ENCODE measurements around the gene UGT2B10. TPM values are rescaled to one million over a fixed set of nuclear protein-coding genes. Genes with fewer than 3 reads are reported as not detected.

The UGT2B10 gene
- total and polyA plus RNA-seq, 7 donors = not detected

- intact Hi-C loops (cut with DNase I) = no loop called here
- H3K4me3 ChIP-seq = no peak overlapping the region
- no peaks in the 10 kb centered on the region for H3K4me1 ChIP-seq
- peaks cover 2% of the 10 kb centered on the region for H3K9me3 ChIP-seq
- ATAC-seq (no peak), DNase-seq (no peak)
- no peaks in the 10 kb centered on the region for H3K36me3 ChIP-seq (ENCODE audit: insufficient read depth in 1 of 2, low read depth in 1 of 2)
- no peak overlapping the region for H3K27ac ChIP-seq
- no peak for TF ChIP-seq CTCF (IDR thresholded peaks at IDR 0.05)
- H3K27me3 ChIP-seq (ENCODE audit: insufficient read depth in 3 of 3, low read length in 2 of 3) = no peaks in the 10 kb centered on the region
Observed at GRCh38 chr4:68858039-68858438, 42.2 kb downstream of the UGT2B10 start.

GRCh38 chr4:68859655-68860054, 43.9 kb downstream of the UGT2B10 start:
- no peak for DNase-seq
- Histone ChIP-seq H3K27me3 (ENCODE audit: insufficient read depth in 3 of 3, low read length in 2 of 3) (no peaks in the 10 kb centered on the region), H3K4me1 (no peaks in the 10 kb centered on the region), H3K36me3 (ENCODE audit: insufficient read depth in 1 of 2, low read depth in 1 of 2) (no peaks in the 10 kb centered on the region), H3K9me3 (peaks cover 2% of the 10 kb centered on the region), H3K27ac (no peak overlapping the region), H3K4me3 (no peak overlapping the region)
- intact Hi-C loops (cut with DNase I) = no loop called here
- ATAC-seq = no peak
- 63 to 71% (median 70%) methylated on average over 1 of the region's 1 CpG for WGBS, 3 donors
- no peak for TF ChIP-seq CTCF (IDR thresholded peaks at IDR 0.05)

GRCh38 chr4:68861057-68861456, 45.3 kb downstream of the UGT2B10 start:
- Histone ChIP-seq H3K4me1 (no peaks in the 10 kb centered on the region), H3K4me3 (no peak overlapping the region), H3K9me3 (peaks cover 2% of the 10 kb centered on the region), H3K36me3 (ENCODE audit: insufficient read depth in 1 of 2, low read depth in 1 of 2) (no peaks in the 10 kb centered on the region), H3K27ac (no peak overlapping the region), H3K27me3 (ENCODE audit: insufficient read depth in 3 of 3, low read length in 2 of 3) (no peaks in the 10 kb centered on the region)
- intact Hi-C loops (cut with DNase I) = no loop called here
- TF ChIP-seq CTCF (IDR thresholded peaks at IDR 0.05) = no peak
- DNase-seq (no peak), ATAC-seq (no peak)

- WGBS, 3 donors = 80 to 89% (median 85%) methylated on average over 6 of the region's 6 CpGs
- no peak for TF ChIP-seq CTCF (IDR thresholded peaks at IDR 0.05)
- intact Hi-C loops (cut with DNase I) = no loop called here
- Histone ChIP-seq H3K27me3 (ENCODE audit: insufficient read depth in 3 of 3, low read length in 2 of 3) (no peaks in the 10 kb centered on the region), H3K4me1 (no peaks in the 10 kb centered on the region), H3K36me3 (ENCODE audit: insufficient read depth in 1 of 2, low read depth in 1 of 2) (no peaks in the 10 kb centered on the region), H3K27ac (no peak overlapping the region), H3K9me3 (no peaks in the 10 kb centered on the region), H3K4me3 (no peak overlapping the region)
- no peak for DNase-seq
- no peak for ATAC-seq
Observed at GRCh38 chr4:68864438-68865187, 48.8 kb downstream of the UGT2B10 start.

- H3K4me3 ChIP-seq = no peak overlapping the region
- 72 to 82% (median 80%) methylated on average over 4 of the region's 4 CpGs for WGBS, 3 donors
- ATAC-seq (no peak), DNase-seq (no peak)
- H3K36me3 ChIP-seq (ENCODE audit: insufficient read depth in 1 of 2, low read depth in 1 of 2) = no peaks in the 10 kb centered on the region
- TF ChIP-seq CTCF (IDR thresholded peaks at IDR 0.05) = no peak
- intact Hi-C loops (cut with DNase I) = no loop called here
- no peaks in the 10 kb centered on the region for H3K27me3 ChIP-seq (ENCODE audit: insufficient read depth in 3 of 3, low read length in 2 of 3)
- no peaks in the 10 kb centered on the region for H3K9me3 ChIP-seq
- H3K27ac ChIP-seq = no peak overlapping the region
- no peaks in the 10 kb centered on the region for H3K4me1 ChIP-seq
Observed at GRCh38 chr4:68865188-68865638, 49.4 kb downstream of the UGT2B10 start.
